ENCODE measurements around the gene ARHGEF7.

DNA sequence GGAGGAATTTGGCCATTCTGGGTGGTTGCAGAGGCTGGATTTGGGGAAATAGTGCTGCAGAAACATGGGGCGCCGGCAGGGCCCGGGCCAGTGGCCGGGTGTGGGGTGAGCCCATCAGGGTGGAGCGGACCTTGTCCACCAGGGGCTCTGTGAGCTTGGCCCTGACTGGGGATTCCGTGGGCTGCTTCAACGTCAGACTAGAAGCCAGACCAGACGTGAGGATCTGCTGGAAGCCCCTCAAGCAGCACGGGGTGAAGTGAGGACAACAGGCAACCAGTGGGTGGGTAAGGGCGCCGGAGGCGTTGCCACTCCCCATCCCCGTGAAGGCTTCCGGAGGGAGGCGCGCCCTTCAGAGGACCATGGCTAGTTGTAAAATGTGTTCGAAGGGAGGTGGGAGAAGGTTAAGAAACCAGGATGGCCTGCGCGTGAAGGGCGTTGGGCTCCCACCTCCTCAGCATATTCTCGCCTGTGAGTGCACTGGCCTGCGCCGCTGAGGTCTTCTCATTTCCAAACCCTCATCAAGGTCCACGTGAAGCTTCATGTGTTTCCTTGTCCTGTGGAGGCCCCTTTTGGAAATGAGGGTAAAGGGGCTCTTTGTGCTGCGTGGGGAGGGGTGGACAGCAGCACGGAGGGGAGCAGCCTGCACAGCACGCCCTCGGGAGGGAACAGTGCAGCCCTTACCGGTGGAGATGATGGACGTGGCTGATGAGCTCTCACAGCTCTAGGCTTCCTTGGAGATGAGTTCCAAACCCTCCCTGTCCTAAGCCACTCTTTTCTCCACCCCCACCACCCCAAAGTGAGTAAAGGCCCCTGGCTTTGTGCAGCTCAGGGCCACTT, 213.7 kb downstream of the ARHGEF7 start:
- TF ChIP-seq GATA2 (IDR thresholded peaks at IDR 0.05; ENCODE audit: low read depth, low read length) (no peak), GATA3 (IDR thresholded peaks at IDR 0.05; ENCODE audit: low read depth, low read length) (no peak)

Data from SH-SY5Y (cell line).